ENCODE results near the gene DHX38. TPM values are rescaled to one million over a fixed set of nuclear protein-coding genes. Genes with fewer than 3 reads are reported as not detected.

The DHX38 gene
- total and polyA plus RNA-seq, 4 donors, result 13.9 to 40.9 (median 22.7) TPM

DNA sequence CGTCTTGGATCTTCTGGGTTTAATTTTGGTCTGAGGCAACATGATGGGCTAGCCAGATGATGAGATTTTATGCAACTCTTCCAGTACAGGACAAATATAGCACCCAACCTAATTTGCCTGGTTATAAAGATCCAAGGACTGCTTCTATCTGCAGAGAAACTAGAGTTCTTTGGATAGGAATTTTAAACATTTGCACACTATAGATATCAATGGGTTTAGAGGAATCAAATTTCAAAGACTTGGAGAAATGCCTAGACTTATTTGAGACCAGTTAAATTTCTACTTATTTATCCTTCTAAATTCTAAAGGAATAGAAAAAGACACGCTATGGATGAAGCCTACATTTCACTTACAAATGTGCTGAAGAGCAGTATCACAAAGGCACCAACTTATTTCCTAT is 65.7 kb downstream of the DHX38 start:
- H3K9ac ChIP-seq (ENCODE audit: low read depth in 1 of 2, low read length in 2 of 2), result no peak overlapping the region
- H3K9me3 ChIP-seq (ENCODE audit: control insufficient read depth in 4 of 4, low read length in 3 of 4), result no peaks in the 10 kb centered on the region
- no peaks in the 10 kb centered on the region for H3K4me1 ChIP-seq (ENCODE audit: control insufficient read depth in 4 of 4, insufficient read depth in 4 of 4, low read length in 3 of 4)
- H3K36me3 ChIP-seq (ENCODE audit: control insufficient read depth in 4 of 4, insufficient read depth in 3 of 4, low read depth in 1 of 4, low read length in 3 of 4), result no peaks in the 10 kb centered on the region
- H3K27me3 ChIP-seq (ENCODE audit: control insufficient read depth in 4 of 4, insufficient read depth in 4 of 4, low read length in 3 of 4), result no peaks in the 10 kb centered on the region
- WGBS, result 64% methylated on average over 2 of the region's 2 CpGs
- H3K27ac ChIP-seq (ENCODE audit: low read depth in 1 of 2, low read length in 2 of 2), result no peak overlapping the region
- TF ChIP-seq, protein P1, sequence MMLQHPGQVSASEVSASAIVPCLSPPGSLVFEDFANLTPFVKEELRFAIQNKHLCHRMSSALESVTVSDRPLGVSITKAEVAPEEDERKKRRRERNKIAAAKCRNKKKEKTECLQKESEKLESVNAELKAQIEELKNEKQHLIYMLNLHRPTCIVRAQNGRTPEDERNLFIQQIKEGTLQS (IDR thresholded peaks at IDR 0.05), result no peak
- TF ChIP-seq RAD21 (IDR thresholded peaks at IDR 0.05) (no peak), YY1 (IDR thresholded peaks at IDR 0.05) (no peak), GABPA (IDR thresholded peaks at IDR 0.05 in 1 of 2, conservative IDR thresholded peaks at IDR 0.05 in 1 of 2) (no peak), FOXA2 (IDR thresholded peaks at IDR 0.05) (no peak), JUND (IDR thresholded peaks at IDR 0.05) (no peak), TAF1 (conservative IDR thresholded peaks at IDR 0.05) (no peak), EGR1 (IDR thresholded peaks at IDR 0.05; ENCODE audit: low read depth in 2 of 2) (no peak), FOXA1 (IDR thresholded peaks at IDR 0.05) (no peak), NR2F2 (IDR thresholded peaks at IDR 0.05) (no peak), RXRA (IDR thresholded peaks at IDR 0.05) (no peak), SP1 (IDR thresholded peaks at IDR 0.05) (no peak), HNF4A (conservative IDR thresholded peaks at IDR 0.05) (no peak), HNF4G (IDR thresholded peaks at IDR 0.05) (no peak), MAX (IDR thresholded peaks at IDR 0.05) (no peak)
- TF ChIP-seq, protein P2, sequence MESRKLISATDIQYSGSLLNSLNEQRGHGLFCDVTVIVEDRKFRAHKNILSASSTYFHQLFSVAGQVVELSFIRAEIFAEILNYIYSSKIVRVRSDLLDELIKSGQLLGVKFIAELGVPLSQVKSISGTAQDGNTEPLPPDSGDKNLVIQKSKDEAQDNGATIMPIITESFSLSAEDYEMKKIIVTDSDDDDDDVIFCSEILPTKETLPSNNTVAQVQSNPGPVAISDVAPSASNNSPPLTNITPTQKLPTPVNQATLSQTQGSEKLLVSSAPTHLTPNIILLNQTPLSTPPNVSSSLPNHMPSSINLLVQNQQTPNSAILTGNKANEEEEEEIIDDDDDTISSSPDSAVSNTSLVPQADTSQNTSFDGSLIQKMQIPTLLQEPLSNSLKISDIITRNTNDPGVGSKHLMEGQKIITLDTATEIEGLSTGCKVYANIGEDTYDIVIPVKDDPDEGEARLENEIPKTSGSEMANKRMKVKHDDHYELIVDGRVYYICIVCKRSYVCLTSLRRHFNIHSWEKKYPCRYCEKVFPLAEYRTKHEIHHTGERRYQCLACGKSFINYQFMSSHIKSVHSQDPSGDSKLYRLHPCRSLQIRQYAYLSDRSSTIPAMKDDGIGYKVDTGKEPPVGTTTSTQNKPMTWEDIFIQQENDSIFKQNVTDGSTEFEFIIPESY (IDR thresholded peaks at IDR 0.05), result no peak
- TF ChIP-seq, protein P3, sequence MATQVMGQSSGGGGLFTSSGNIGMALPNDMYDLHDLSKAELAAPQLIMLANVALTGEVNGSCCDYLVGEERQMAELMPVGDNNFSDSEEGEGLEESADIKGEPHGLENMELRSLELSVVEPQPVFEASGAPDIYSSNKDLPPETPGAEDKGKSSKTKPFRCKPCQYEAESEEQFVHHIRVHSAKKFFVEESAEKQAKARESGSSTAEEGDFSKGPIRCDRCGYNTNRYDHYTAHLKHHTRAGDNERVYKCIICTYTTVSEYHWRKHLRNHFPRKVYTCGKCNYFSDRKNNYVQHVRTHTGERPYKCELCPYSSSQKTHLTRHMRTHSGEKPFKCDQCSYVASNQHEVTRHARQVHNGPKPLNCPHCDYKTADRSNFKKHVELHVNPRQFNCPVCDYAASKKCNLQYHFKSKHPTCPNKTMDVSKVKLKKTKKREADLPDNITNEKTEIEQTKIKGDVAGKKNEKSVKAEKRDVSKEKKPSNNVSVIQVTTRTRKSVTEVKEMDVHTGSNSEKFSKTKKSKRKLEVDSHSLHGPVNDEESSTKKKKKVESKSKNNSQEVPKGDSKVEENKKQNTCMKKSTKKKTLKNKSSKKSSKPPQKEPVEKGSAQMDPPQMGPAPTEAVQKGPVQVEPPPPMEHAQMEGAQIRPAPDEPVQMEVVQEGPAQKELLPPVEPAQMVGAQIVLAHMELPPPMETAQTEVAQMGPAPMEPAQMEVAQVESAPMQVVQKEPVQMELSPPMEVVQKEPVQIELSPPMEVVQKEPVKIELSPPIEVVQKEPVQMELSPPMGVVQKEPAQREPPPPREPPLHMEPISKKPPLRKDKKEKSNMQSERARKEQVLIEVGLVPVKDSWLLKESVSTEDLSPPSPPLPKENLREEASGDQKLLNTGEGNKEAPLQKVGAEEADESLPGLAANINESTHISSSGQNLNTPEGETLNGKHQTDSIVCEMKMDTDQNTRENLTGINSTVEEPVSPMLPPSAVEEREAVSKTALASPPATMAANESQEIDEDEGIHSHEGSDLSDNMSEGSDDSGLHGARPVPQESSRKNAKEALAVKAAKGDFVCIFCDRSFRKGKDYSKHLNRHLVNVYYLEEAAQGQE (IDR thresholded peaks at IDR 0.05), result no peak
- TF ChIP-seq, protein P4, sequence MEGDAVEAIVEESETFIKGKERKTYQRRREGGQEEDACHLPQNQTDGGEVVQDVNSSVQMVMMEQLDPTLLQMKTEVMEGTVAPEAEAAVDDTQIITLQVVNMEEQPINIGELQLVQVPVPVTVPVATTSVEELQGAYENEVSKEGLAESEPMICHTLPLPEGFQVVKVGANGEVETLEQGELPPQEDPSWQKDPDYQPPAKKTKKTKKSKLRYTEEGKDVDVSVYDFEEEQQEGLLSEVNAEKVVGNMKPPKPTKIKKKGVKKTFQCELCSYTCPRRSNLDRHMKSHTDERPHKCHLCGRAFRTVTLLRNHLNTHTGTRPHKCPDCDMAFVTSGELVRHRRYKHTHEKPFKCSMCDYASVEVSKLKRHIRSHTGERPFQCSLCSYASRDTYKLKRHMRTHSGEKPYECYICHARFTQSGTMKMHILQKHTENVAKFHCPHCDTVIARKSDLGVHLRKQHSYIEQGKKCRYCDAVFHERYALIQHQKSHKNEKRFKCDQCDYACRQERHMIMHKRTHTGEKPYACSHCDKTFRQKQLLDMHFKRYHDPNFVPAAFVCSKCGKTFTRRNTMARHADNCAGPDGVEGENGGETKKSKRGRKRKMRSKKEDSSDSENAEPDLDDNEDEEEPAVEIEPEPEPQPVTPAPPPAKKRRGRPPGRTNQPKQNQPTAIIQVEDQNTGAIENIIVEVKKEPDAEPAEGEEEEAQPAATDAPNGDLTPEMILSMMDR (IDR thresholded peaks at IDR 0.05; ENCODE audit: low read depth, low read length, missing input control), result no peak
- no peak overlapping the region for H3K4me3 ChIP-seq (ENCODE audit: low read depth in 1 of 3, low read length in 3 of 3)
- DNase-seq (ENCODE audit: low spot score), result no peak
